GM19193 (cell line): Measurements from ENCODE around the gene ZNF443.
A peak's percentile ranks its signal among the peaks of the same experiment; 100 is the strongest.

Experiments used
- POLR2A ChIP-seq: IDR thresholded peaks from 4 replicates; pipeline ENCODE4 v1.6.1; 2011; ENCODE audit not compliant: insufficient read depth, insufficient read length; ENCODE audit errors: extremely low read depth

The ZNF443 gene

GRCh38 chr19:12425236-12425887 is 15.5 kb downstream of the ZNF443 start:
- no peak for TF ChIP-seq POLR2A

GRCh38 chr19:12411893-12412292 is 28.9 kb downstream of the ZNF443 start:
- no peak for TF ChIP-seq POLR2A

DNA sequence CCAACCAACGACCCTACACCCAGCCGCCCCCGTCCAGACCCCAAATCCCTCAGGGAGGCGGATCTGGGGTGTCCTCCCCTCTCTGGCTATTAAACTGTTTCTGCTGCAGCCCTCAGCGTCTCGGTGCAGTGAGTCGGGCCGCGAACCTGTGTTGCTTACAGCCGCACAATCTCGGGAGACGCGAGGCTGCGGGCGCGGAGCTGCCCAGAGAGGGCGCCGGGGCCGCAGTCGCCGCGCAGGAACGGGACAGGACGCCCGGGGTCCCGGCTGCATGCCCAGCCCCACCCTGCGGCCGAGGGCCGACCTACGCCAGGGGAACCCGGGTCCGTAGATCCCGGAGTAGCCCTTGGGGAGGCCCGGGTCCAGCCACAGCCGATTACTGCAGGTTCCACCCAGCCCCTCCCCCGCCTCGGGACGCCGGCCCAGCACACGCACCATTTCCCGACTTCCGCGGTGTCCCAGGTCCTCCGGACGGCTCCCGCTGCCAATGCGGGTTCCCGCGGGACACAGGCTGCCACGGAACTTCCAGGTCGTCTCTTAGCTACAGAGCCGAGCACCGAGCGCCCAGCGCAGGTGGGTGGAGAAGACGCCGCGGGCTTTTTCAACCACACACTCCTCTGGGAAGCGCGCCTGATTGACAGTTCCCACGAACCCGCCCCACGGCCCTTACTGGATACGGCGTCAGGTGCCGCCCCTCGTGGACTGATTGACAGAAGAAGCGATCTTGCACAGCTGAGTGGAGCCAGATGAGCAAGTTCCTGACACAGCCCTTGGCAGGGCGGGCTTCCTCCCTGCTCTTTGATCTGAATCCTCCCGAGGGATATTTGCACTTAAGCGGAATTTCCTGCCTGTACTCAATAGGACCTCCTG is 40.0 kb downstream of the ZNF443 start, which contains the start of gene ZNF799:
ZNF799 (minus strand) TSS at position 639 of the 870 bp plus-strand sequence; CDS start at position 438, 201 bp downstream.
- peak; percentile 62 for TF ChIP-seq POLR2A

DNA sequence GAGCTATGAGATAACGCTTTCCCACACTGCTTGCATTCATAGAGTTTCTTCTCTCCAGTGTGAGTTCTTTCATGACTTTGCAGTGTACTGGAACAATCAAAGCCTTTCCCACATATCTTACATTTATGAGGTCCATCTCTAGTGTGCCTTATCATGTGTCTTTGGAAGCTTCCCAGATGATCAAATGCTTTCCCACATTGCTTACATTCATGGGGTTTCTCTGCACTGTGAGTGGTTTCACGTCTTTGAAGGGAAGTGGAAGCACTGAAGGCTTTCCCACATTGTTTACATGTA is 60.4 kb downstream of the ZNF443 start:
- no peak for TF ChIP-seq POLR2A

- no peak for TF ChIP-seq POLR2A
Measured at GRCh38 chr19:12379732-12380443, 60.9 kb downstream of the ZNF443 start.
